Measurements from ENCODE around the gene EDNRB. TPM values are rescaled to one million over a fixed set of nuclear protein-coding genes. Genes with fewer than 3 reads are reported as not detected.

Gene EDNRB
- total and polyA plus RNA-seq, 4 donors, result 11.3 to 20.4 (median 14.1) TPM

- TF ChIP-seq REST (IDR thresholded peaks at IDR 0.05), result no peak
- TF ChIP-seq SP1 (IDR thresholded peaks at IDR 0.05), result no peak
- no peak for TF ChIP-seq RAD21 (IDR thresholded peaks at IDR 0.05)
- no peak for TF ChIP-seq FOXA2 (IDR thresholded peaks at IDR 0.05)
- TF ChIP-seq MAX (IDR thresholded peaks at IDR 0.05), result no peak
- no peak for TF ChIP-seq TAF1 (conservative IDR thresholded peaks at IDR 0.05)
- TF ChIP-seq HNF4A (conservative IDR thresholded peaks at IDR 0.05), result no peak
- TF ChIP-seq YY1 (IDR thresholded peaks at IDR 0.05), result no peak
Observed at GRCh38 chr13:77909827-77910226, 8.8 kb downstream of the EDNRB start (continued).

- TF ChIP-seq FOXA1 (IDR thresholded peaks at IDR 0.05) (no peak), FOXA2 (IDR thresholded peaks at IDR 0.05) (no peak), REST (IDR thresholded peaks at IDR 0.05) (no peak), TAF1 (conservative IDR thresholded peaks at IDR 0.05) (no peak), CTCF (IDR thresholded peaks at IDR 0.05; ENCODE audit: low read depth, low read length, missing input control) (no peak), MAX (IDR thresholded peaks at IDR 0.05) (no peak), RXRA (IDR thresholded peaks at IDR 0.05) (no peak), RAD21 (IDR thresholded peaks at IDR 0.05) (no peak), GABPA (IDR thresholded peaks at IDR 0.05 in 1 of 2, conservative IDR thresholded peaks at IDR 0.05 in 1 of 2) (no peak), ATF3 (IDR thresholded peaks at IDR 0.05) (no peak), NR2F2 (IDR thresholded peaks at IDR 0.05) (no peak), HNF4G (IDR thresholded peaks at IDR 0.05) (no peak), ZBTB33 (IDR thresholded peaks at IDR 0.05) (no peak), JUND (IDR thresholded peaks at IDR 0.05) (no peak)
- Histone ChIP-seq H3K9ac (ENCODE audit: low read depth in 1 of 2, low read length in 2 of 2) (no peak overlapping the region), H3K4me1 (ENCODE audit: control insufficient read depth in 4 of 4, insufficient read depth in 4 of 4, low read length in 3 of 4) (no peaks in the 10 kb centered on the region), H3K27me3 (ENCODE audit: control insufficient read depth in 4 of 4, insufficient read depth in 4 of 4, low read length in 3 of 4) (peaks cover 0 to 4% (median 0%) of the 10 kb centered on the region in 4 donors), H3K4me3 (ENCODE audit: low read depth in 1 of 3, low read length in 3 of 3) (no peak overlapping the region), H3K9me3 (ENCODE audit: control insufficient read depth in 4 of 4, low read length in 3 of 4) (no peaks in the 10 kb centered on the region), H3K36me3 (ENCODE audit: control insufficient read depth in 4 of 4, insufficient read depth in 3 of 4, low read depth in 1 of 4, low read length in 3 of 4) (no peaks in the 10 kb centered on the region), H3K27ac (ENCODE audit: low read depth in 1 of 2, low read length in 2 of 2) (peak overlapping the region in 1 of 2 donors; percentile 51)
- 55% methylated on average over 2 of the region's 2 CpGs for WGBS
- no peak for DNase-seq (ENCODE audit: low spot score)
Observed at GRCh38 chr13:77908531-77908930, 10.1 kb downstream of the EDNRB start.

Data from liver (tissue), 9 donors.